ENCODE results near the gene SDHA. TPM values are rescaled to one million over a fixed set of nuclear protein-coding genes. Genes with fewer than 3 reads are reported as not detected.

The SDHA gene
- total and polyA plus RNA-seq, 9 of the 15 experiments (the other 6 are each of a cell fraction or from before 2014, with no cell fraction given): 82.9 to 191 (median 130) TPM

GRCh38 chr5:217494-218456 is at the start of gene SDHA, which contains the start of gene CCDC127 (continued):
- TF ChIP-seq NR2C2 (CRISPR knock-in tag; IDR thresholded peaks at IDR 0.05) (peak; percentile 79), NR2C2 (tag; IDR thresholded peaks at IDR 0.05) (peak; percentile 76), E2F6 (IDR thresholded peaks at IDR 0.05; ENCODE audit: borderline replicate concordance in 1 of 2, extremely low read depth in 1 of 2, insufficient read depth in 1 of 2, insufficient read length in 1 of 2, low read depth in 1 of 2, low read length in 1 of 2, poor library complexity in 1 of 2, severe bottlenecking in 1 of 2) (peak; percentile 40 to 81), ZKSCAN1 (IDR thresholded peaks at IDR 0.05; ENCODE audit: low read depth, low read length) (peak; percentile 43; the same call in 1 of the 2 replicates), HCFC1 (IDR thresholded peaks at IDR 0.05; ENCODE audit: low read depth, low read length) (0 out of 2 replicates have a peak, but pooled peaks have one; percentile 23), FIP1L1 (IDR thresholded peaks at IDR 0.05; ENCODE audit: low read depth, low read length, poor library complexity, severe bottlenecking) (peak; percentile 65), KLF16 (IDR thresholded peaks at IDR 0.05) (peak; percentile 20; the same call in 1 of the 2 replicates), POLR2AphosphoS5 (IDR thresholded peaks at IDR 0.05; ENCODE audit: control insufficient read depth, insufficient read depth, low read depth, low read length) (0 out of 2 replicates have a peak, but pooled peaks have one; percentile 38), HDAC1 (IDR thresholded peaks at IDR 0.05) (peak in 1 of 2 experiments; percentile 79; a peak in 2 of 4 replicates), ZNF583 (CRISPR knock-in tag; IDR thresholded peaks at IDR 0.05) (peak; percentile 53; the same call in 1 of the 2 replicates), VEZF1 (CRISPR knock-in tag; IDR thresholded peaks at IDR 0.05) (peak; percentile 92)

Measured in K562 (cell line).